ENCODE results near the gene GNG7.

DNA sequence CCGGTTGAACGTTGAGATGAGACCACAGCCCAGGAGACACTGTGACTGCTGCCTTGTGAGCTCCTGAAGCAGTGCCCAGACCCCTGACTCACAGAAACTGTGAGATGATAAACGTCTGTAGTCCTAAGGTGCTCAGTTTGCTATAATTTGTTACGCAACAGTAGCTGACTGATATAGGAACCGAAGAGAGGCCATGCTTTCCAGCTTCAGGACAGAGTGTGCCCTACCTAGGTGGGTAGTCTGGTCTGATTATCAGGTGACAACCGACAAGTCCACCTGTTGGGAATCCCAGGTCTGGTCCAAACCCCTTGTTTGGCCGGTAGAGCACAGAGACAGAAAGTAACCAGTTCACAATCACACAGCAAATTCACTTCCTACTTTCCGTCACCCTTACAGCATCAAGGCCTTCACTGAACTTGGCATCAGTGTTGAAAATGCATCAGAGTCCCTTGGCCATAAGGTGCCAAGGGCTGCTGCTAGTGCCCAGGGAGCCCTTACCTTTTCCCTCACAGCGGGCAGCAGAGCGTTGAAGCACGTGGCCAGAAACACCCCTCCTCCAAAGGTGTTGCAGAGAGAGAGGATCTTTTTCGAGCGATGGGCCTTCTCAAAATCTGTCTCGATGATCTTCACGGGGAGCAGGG, 34.2 kb upstream of the GNG7 start:
- TF ChIP-seq EZH2phosphoT487 (IDR thresholded peaks at IDR 0.05; ENCODE audit: low read length) = no peak
- TF ChIP-seq, protein P1, sequence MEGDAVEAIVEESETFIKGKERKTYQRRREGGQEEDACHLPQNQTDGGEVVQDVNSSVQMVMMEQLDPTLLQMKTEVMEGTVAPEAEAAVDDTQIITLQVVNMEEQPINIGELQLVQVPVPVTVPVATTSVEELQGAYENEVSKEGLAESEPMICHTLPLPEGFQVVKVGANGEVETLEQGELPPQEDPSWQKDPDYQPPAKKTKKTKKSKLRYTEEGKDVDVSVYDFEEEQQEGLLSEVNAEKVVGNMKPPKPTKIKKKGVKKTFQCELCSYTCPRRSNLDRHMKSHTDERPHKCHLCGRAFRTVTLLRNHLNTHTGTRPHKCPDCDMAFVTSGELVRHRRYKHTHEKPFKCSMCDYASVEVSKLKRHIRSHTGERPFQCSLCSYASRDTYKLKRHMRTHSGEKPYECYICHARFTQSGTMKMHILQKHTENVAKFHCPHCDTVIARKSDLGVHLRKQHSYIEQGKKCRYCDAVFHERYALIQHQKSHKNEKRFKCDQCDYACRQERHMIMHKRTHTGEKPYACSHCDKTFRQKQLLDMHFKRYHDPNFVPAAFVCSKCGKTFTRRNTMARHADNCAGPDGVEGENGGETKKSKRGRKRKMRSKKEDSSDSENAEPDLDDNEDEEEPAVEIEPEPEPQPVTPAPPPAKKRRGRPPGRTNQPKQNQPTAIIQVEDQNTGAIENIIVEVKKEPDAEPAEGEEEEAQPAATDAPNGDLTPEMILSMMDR (IDR thresholded peaks at IDR 0.05; ENCODE audit: low read length) = no peak

Measured in MM.1S (cell line).